ENCODE measurements around the gene SEMA5B.

Gene SEMA5B

GRCh38 chr3:122975163-122975923 lies 52.2 kb downstream of the SEMA5B start:
- peak; percentile 33 to 39 for DNase-seq (ENCODE audit: low read depth in 2 of 2)

DNA sequence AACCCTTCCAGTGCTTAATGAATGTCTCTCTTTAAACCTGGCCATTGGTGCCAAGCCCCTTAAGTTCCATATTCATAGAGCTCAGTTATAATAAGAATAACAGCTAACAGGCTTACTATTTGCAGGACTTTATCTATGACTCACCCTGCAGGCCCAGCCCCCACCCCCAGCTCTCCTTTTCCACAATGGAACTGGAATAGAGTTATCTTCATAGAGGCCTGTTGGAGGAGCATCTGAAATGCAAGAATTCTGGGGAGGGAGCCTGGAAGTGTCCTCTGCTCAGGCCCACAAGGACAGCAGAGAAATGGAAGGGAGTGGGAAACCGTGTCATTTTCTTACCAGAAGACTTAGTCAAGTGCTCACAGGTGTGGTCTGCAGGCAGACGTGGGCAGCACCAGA lies 52.8 kb downstream of the SEMA5B start:
- peak in 1 of 2 experiments; percentile 18 for DNase-seq (ENCODE audit: low read depth in 2 of 2)

DNA sequence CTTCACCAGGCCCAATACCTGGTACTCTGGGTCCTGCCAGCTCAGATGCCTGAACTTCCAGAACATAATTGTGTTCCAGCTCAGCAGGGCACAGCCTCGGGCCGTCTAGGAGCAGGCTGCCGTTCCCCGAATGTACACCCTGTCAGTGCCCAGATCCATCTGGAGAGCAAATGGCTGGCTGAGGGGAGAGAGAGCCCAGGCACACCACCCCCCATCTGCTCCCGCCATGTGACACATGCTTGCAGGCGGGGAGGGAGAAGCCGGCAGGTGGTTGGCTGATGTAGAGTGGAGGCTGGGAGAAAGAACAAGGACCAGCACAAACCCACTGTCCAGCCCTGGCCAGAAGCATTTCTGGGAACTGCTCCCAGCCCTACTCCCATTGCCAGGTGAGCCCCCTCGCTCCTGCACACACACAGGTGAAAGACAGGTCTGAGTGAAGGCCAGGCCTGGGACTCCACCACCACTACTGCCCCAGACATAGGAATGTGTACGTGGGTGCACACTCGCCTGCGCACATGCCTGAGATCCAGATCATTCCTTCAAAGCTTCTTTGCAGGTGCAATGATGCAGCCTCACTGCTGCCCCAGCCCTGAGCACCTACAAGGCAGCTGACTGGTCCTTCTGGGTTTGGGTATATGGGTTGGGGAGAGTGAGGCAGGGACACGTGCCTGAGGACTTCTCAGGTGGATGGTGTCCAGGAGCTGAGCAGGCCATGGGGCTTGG lies 53.5 kb downstream of the SEMA5B start:
- no peak for DNase-seq (ENCODE audit: low read depth in 2 of 2)

GRCh38 chr3:122972141-122972540 lies 55.4 kb downstream of the SEMA5B start:
- no peak for DNase-seq (ENCODE audit: low read depth in 2 of 2)

- DNase-seq (ENCODE audit: low read depth in 2 of 2): no peak
Observed at GRCh38 chr3:122969585-122970469, 57.7 kb downstream of the SEMA5B start.

GRCh38 chr3:122967765-122968164 lies 59.8 kb downstream of the SEMA5B start:
- no peak for DNase-seq (ENCODE audit: low read depth in 2 of 2)

DNA sequence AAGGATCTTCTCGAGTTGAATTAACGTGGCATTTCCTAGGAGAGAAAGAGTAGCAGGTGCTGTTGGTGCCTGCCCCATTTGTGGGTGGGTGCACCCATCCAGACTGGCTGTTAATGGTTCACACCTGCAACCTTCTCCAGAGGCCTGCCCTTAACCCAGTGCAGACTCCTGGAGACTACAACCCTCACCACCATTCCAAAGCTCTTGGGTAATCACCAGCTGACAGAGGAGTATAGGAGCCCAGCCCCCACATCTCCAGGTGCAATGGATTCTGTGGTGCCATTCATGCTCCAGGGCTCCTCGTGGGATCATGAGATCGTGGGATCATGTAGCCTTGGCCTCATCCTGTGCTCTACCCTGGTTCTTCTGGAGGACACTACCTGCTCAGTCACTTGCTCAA lies 60.2 kb downstream of the SEMA5B start:
- DNase-seq (ENCODE audit: low read depth in 2 of 2): no peak

- DNase-seq (ENCODE audit: low read depth in 2 of 2): no peak
Observed at GRCh38 chr3:122966045-122966444, 61.5 kb downstream of the SEMA5B start.

DNA sequence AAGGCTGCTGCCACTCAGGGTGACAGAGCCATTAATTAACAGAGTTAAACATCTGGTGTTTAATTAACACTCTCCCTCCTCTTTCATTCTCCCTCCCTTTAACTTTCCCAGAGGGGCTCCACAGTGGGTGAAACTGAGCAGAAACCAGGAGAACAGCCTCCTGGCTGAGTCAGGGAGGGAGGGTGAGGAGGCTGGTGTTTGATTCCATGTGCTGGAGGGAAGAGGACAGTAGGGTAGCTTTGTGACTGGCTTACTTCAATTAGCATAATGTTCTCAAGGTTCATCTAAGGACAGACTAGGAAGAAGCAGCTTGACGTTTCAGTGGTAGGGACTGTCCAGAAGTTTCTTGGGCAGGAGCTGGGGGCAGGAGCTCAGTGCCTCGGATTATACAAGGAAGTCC lies 62.8 kb downstream of the SEMA5B start:
- DNase-seq (ENCODE audit: low read depth in 2 of 2): no peak

DNA sequence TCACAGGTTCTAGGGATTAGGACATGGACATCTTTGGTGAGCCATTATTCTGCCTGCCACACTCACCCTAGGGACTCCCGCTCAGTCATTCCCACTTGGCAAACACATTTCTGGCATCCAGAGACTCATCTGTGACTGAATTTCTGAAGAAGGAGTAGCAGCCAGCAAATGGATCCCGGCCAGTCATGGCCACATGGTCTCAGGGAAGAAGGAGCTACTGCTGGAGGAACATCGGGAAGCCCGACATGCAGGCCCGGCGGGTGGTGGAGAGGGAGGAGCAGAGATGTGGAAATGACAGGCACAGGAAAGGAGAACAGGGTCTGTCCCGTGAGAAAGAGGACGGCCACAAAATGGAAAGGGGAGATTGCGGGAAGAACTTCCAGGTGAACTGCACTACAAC lies 65.4 kb downstream of the SEMA5B start:
- no peak for DNase-seq (ENCODE audit: low read depth in 2 of 2)

DNA sequence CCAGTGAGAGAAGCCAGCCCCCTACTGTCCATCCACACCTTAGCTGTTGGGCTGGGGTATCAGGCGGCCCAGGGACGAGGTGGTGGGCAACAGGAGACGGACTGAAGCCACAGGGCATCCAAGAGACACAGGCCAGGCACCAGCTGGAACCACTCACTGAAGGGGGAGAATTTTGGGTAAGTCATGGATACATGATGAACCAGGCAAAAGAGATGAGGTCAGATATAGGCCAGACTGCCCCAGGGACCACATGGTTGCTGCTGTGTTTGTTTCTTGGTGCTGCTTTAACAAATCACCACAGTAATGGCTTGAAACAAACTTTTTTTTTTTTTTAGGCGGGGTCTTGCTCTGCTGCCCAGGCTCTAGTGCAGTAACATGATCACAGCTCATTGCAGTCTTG lies 66.4 kb downstream of the SEMA5B start:
- DNase-seq (ENCODE audit: low read depth in 2 of 2): no peak

GRCh38 chr3:122960652-122961051 lies 66.9 kb downstream of the SEMA5B start:
- DNase-seq (ENCODE audit: low read depth in 2 of 2): no peak

DNA sequence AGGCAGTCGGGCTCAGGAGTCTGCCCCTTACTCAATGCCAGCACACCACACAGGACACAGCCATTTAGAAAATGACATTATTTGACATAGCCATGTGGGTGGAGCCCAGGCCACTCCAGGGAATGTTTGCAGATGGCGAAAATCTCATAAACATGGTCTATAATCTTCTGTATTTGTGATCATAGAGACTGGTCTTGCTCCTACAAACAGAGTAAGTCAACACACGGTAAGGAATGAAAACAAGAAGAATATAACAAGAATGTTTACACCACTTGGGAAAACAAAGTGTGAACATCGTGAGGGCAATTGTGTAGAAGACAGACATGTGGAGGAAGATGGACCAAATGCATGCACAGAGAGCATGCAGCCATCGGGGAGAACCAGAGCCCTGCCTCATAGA lies 68.2 kb downstream of the SEMA5B start:
- DNase-seq (ENCODE audit: low read depth in 2 of 2): no peak

GRCh38 chr3:122957707-122958689 lies 69.6 kb downstream of the SEMA5B start:
- peak in 1 of 2 experiments; percentile 31 for DNase-seq (ENCODE audit: low read depth in 2 of 2)

DNA sequence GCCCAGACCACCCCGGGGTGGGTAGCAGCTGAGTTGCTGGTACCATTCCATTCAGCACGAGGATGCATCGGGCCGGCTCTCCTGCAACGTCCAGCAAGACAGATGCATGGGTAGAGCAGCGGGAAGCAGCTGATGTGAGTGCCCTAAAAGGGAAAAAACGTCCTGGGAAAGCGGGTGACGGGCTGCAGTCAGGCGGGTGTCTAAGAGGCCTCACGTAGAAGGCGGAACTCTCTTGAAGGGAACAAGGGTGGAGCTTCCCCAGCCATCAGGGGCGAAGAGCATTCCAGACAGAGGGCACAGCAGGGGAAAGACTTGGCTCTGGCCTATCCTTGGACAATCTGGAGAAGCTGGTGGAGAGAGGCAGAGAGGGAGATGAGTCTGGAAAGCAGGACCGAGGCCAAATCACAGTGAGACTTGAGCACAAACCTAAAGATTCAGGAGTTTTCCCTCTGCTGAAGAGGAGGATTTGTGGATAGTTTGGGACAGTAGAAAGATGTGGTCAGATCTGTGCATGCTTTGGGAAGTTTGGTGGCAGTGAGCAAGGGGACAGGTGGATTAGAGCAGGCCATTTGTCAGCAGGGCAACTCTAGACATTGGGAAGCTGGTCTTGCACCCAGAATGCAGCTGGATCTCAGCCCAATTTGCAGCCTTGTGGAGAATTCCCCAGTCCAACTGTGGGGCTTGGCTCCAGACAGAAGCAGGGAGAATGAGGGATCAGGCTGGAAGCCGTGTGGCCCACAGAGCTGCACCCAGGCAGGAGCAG lies 70.7 kb downstream of the SEMA5B start:
- no peak for DNase-seq (ENCODE audit: low read depth in 2 of 2)

DNA sequence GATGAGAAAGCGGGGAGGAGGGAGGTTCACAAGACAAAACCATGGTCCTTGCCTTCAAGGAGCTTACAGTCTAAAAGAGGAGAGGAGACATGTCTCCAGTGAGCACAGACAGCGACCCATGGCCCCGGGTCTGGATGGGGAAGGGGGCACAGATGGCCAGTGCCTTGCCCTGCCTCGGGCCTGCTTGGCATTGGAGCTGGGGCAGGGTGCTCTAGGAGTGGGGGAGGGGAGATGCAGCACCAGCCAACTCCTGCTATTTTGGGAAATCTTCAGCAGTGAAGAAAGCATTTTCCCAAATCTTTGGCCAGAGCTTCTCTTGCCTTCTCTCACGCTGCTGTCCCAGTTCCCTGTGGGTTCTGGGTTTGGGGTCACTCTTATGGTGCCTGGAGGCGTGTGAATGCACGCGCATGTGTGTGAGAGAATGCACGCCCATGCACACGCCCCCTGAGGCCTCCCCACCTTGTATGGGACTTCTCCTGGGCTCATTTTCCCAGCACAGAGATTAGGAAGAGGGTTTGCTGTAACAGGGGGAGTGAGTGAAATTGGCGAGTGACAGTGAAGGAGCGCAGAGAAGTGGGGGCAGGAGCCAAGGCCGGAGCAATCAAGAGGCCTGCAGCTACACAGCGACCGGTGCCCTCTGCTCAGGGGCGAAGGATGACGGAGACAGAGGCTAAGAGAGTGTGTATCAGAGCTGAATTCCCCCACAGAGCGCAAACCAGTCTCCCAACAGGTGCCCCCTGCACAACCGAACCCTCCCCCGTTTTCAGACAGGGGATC lies 71.5 kb downstream of the SEMA5B start:
- no peak for DNase-seq (ENCODE audit: low read depth in 2 of 2)

DNA sequence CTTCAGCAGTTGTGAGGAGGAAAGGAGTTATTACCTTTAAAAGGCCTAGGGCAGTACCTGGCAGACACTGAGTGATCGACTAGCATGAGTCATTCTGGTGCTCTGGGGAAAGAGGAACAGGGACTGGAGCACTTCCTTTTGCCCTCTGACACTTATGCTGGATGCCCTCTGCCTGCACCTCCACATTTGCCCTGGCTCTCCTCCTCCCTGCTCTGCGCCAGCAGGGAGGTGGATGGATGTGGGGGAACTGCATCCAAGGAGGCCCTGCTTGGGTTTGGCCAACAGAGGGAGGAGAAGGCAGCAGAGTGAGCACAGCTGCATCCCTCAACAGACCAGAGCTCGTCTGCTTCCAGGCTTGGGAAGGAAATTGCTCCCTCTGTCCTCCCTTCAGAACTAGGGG lies 75.0 kb downstream of the SEMA5B start:
- no peak for DNase-seq (ENCODE audit: low read depth in 2 of 2)

DNA sequence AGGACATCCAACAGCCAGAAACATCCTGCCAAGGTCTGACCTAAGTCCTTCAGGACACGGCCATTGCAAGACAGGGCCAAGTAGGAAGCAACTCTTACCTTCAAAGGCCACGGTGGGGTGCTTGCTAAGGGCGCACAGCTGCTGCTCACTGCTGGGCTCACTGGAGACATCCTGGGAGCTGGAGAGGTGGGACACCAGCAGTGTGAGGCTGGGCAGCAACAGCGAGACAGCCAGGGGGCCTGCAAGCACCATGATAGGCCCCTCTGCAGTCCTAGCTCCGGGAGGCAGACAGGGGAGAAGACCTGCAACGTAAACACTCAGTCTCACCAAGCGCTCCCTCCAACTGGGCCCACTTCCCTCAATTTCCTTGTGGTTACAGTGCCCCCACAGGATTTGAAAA lies 79.2 kb downstream of the SEMA5B start:
- no peak for DNase-seq (ENCODE audit: low read depth in 2 of 2)

- peak in 1 of 2 experiments; percentile 9 for DNase-seq (ENCODE audit: low read depth in 2 of 2)
Observed at GRCh38 chr3:122947738-122948137, 79.8 kb downstream of the SEMA5B start.

DNA sequence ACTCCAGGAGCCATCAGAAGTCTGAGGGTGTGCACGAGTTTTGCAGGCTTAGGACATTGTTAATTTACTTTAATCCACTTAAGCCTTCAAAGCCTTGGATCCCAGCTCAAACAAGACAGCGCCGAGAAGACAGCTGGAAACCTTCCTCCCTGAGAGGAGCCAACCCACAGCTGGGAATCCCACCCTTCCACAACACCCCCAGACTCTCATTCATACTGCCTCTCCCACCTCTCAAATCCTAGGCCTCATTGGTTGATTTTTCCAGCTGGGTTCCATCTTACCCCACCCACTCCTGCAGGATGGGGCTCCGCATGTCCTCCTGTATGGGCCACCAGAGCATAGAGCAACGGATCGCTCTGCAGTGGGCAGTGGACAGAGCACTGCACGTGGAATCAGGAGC lies 80.4 kb downstream of the SEMA5B start:
- DNase-seq (ENCODE audit: low read depth in 2 of 2): no peak
